Superior temporal gyrus (tissue), 1 donor: Measurements from ENCODE around the gene CPA5.

ENCODE experiments used
- DNase-seq: peaks from one replicate; pipeline ENCODE4 v3.0.0-alpha.2; 2016; ENCODE audit errors: extremely low spot score

The CPA5 gene

DNA sequence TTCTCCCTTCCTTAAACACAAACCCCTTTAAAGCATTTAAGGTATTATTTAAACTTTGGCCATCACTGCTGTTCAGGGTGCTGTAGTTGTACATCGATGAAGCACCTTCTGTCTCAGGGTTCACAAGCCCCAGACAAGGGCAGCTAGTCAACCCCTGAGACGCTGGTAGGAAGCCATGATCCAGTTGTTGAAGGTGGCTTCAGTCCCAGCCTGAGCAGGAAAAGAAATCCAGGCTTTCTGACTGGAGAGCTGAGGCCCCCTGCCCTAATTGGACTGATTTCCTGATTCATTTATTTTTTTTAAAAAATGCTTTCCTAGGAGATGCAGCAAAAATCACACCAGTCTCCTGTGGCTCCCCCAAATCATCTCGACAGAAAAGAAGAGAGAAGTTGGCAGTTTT is 51.5 kb downstream of the CPA5 start:
- no peak for DNase-seq

DNA sequence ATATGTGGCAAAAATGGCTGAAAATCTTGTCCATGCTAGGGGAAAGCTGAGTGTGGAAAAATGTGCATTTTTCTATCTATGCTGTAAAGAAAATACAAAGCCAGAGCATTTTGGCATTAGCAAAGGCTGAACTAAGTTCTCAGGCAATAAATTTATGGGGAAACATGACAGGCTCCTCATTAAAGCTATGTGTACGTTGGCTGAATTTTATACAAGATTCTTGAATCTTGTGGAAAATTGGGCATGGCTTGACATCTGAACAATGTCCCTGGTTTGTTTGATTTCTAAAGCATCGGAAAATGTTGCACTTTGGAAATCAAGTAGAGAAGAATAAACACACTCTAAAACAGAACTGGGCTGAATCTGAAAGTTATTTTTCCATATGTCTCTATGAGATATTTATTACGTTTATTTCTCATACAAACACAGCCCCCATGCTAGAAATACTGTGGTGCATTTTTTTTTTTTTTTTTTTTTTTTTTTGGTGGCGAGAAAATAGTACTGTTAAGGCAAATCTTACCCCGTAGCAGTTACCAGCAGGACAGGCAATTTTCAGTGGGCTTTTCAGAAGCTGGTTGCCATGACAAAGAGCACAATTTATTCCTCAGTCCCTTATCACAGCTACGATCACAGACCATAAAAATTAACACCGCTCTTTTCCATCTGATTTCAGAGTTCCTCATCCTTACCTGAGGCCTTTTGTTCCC is 52.6 kb downstream of the CPA5 start:
- DNase-seq = no peak

GRCh38 chr7:130397758-130398073 is 53.1 kb downstream of the CPA5 start:
- no peak for DNase-seq

- DNase-seq = no peak
These were observed 54.0 kb downstream of the CPA5 start for GRCh38 chr7:130398526-130399090.

DNA sequence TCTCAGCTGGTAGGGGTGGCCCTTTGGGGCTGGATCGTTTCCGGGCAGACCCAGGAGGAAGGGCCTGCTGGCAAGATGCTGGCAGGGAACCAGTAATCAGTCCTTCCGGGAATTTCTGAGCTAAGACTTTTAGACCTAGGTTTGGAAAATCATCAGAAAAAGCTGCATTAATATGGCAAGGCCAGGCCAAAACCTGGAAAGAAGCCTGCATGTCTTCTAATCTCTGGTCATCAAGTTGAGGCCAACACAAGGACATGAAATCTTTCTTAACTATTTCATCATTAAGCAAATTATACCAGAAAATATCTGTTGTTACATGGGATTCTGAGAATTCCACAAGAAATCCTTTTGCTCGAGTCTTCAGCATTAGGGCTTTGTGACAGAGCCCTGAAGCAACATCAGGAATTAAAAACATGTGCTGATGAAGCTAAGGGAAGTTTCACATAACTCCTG is 55.5 kb downstream of the CPA5 start:
- DNase-seq = no peak

DNA sequence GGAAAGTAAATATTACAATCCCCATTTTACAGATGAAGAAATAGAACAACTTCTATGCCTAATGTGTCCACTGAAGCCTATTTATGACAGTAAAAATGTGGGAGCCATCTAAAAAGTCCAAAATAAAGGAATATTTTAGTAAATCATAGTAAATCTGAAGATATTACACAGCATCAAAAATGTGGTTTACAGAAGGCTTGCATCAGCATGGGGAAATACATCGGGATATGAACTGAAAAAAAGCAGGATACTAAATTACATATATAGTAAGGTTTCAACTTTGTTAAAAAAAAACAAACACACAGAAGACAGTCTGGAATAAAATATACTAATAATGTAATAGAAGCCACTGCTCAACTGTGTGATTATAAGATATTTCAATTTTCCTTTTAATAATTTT is 56.5 kb downstream of the CPA5 start:
- no peak for DNase-seq

- no peak for DNase-seq
These were observed 57.0 kb downstream of the CPA5 start for GRCh38 chr7:130401578-130401977.

DNA sequence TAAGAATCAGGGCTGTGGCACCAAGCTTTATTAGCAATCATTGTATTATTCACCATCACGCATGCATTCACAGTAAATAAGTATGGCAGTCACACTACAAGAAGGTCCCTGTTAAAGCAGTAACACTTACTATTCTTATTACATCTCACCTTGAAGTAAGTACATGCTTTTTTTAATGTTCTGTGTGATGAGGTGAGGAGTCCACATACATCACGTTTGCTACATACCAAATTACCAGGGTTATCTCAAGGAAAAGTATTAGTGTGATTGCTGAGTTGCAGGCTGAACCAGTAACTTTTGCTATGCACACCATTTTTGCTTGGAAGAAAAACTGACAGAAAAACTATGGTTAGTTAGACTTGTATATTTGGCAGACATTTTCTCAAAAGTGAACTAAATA is 60.4 kb downstream of the CPA5 start:
- peak; percentile 24 for DNase-seq

DNA sequence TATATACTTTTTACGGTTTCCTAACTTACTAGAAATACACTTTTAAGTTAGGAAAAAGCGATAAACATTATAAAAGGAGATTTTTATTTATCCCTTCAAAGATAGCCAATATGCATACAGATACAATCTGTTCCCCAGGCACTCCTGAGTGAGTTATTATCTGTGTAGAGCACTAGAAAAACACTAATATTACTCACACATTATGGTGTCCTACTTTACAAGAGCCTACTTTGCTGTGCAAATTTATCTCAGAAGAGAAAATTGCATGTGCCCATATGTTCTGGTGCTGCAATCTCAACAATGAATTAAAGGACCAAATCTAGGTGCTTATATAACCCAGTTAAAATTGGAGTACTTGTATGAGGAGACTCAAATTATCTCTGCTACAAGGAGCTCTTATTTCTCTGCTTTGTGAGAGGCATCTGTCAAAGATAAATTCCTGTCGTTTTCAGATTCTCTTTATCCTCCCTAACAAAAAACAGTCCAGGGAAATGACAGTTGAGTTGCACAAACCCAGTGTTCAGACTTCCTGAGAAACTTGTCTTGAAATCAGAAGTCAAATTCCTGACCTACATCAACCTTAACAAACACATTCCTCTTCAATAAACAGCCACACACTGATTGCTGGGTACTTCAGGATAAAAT is 64.6 kb downstream of the CPA5 start:
- peak; percentile 67 for DNase-seq

DNA sequence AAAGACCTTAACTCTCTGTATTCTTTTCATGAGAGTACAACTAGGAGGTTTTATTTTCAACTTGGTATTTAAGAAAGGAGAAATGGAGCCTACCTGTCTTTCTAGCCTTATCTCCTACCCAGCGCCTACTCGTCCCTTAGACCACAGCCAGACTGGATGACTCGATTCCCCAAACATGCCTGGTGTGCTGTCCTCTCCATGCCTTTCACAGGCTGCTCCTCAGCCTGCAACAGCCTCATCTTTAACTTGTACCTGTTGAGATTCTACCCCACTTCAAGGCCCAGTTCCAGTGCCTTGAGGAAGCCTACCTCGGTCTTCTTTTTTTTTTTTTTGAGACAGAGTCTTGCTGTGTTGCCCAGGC is 65.1 kb downstream of the CPA5 start:
- no peak for DNase-seq

- DNase-seq = no peak
These were observed 66.4 kb downstream of the CPA5 start for GRCh38 chr7:130410868-130411541.

- no peak for DNase-seq
These were observed 68.6 kb downstream of the CPA5 start for GRCh38 chr7:130413201-130413600.

DNA sequence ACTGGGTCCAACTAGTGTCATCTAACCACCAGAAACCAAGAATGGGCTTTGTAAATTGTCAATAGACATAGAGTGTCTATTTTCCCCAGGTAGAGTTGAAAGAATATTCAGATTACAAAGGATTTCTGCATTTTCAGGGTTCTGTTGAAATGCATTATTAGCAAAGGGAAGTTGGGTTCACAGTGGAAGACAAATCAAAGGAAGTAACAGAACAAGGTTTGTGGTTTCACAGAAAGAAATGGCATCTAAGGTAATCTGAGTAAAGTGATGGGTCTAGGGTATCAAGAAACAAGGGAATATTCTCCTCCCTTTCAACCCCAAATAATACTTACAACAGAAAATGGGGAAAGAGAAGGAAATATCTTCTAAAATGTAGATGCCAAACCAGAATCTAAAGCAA is 70.4 kb downstream of the CPA5 start:
- DNase-seq = no peak

DNA sequence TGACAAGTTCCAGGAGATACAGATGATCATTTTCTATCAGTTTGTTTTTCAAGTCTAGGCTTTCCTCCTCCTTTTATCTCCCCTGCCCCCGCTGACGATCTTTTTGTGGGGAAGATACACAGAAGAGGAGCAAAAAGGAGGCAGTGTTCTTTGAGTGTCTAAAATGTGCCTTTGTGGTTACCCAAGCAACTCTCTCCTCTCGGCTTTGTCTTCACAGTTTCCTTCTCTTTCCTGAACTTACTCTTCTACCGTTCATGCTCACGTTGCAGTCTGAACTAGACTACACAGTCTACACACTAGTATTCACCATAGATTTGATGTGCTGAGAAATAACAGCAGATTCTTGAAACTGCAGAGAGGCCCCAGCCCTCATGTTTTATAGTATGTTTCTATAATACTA is 72.6 kb downstream of the CPA5 start:
- peak; percentile 64 for DNase-seq

GRCh38 chr7:130418306-130418705 is 73.7 kb downstream of the CPA5 start:
- no peak for DNase-seq
